ENCODE data around the gene GPR34.
A peak's percentile ranks its signal among the peaks of the same experiment; 100 is the strongest.

The GPR34 gene

DNA sequence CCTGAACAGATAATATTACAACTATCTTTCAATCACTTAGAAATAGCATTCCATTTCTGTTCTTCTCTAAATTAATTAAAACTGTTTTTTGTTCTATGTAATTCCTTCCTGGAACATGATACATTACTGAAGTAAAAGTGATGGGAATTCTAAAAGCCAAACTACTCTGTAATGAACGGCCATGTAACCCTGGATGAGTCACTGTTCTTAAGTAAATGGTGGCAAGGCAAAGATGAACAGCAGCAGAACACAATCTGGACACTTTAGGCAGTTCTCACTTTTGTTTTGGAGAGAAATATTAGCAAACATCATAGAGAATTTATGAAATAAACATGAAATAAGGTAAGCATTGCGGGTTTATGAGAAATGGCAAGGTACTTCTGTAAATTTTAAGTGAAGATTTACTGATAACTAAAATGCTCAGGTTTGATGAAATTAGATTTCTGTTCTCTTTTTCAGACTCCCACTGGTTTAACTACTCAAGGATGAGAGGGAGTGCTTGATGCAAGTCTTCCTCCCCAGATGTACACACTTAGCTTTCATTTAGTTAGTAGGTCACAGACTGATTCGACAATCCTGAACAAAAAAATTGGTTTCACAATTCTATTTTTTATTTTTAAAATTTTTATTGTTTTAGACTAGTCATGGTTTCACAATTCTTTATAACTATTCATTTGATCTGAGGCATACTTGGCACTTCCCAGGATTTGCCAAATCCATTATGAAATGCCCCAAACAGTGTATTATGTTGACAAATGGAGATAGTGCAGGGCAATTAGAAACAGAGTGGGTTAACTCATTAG is 34.2 kb downstream of the GPR34 start:
- Mint-ChIP-seq H3K4me1 (peaks cover 30% of the 10 kb centered on the region), H3K9me3 (no peaks in the 10 kb centered on the region), H3K36me3 (ENCODE audit: insufficient read depth) (peaks cover 6% of the 10 kb centered on the region), H3K27me3 (no peaks in the 10 kb centered on the region), H3K4me3 (no peak overlapping the region), H3K27ac (ENCODE audit: low read depth) (peak overlapping the region; percentile 52)
- ATAC-seq (replicated peaks; ENCODE audit: extremely low read depth, poor library complexity, severe bottlenecking) = no peak
- DNase-seq (ENCODE audit: low spot score in 2 of 2) = no peak

DNA sequence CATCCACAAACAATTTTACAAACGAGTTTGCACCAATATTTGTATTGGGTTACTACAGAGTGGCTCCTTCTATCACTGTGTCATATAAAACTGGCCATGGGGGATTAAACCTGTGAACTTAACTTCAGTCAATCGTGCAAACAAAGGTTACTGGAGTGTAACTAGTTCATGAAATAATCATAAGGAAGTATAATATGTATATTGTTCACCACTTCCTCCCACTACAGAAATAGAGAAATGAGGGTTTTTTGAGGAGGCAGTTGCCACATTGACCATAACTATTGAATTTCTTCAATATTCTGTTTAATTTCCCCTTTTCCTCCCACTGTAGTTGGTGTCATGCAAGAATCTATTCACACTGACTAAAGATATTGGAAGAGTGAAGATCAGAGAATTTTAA is 35.1 kb downstream of the GPR34 start, which contains the start of gene GPR82:
Gene GPR82 (plus strand): TSS at position 356 of the 400 bp plus-strand sequence. CDS start 2,846 bp downstream, outside the sequence.
- peaks cover 30% of the 10 kb centered on the region for H3K4me1 Mint-ChIP-seq
- peak; percentile 18 for ATAC-seq (replicated peaks; ENCODE audit: extremely low read depth, poor library complexity, severe bottlenecking)
- H3K27ac Mint-ChIP-seq (ENCODE audit: low read depth) = no peak within 1 kb of the TSS
- H3K4me3 Mint-ChIP-seq = no peak within 1 kb of the TSS
- peaks cover 6% of the 10 kb centered on the region for H3K36me3 Mint-ChIP-seq (ENCODE audit: insufficient read depth)
- no peak for DNase-seq (ENCODE audit: low spot score in 2 of 2)
- H3K9me3 Mint-ChIP-seq = no peaks in the 10 kb centered on the region
- H3K27me3 Mint-ChIP-seq = no peaks in the 10 kb centered on the region

DNA sequence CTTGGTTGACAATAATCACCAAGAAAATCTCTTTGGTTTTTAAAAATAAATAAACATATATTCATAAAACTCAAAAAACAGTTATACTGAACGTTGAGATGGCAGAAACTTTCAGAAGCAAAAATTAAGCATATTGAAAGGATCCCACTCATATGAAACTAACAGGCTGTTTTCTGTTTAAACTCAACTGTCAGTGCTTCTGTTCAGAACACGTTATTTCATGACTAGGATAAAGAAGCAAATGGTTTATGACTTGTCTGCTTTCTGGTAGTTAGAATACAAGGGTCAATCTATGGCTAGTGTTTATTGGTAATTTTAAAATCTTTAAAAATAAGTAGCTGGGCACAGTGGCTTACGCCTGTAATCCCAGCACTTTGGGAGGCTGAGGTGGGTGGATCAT is 39.4 kb downstream of the GPR34 start:
- H3K4me3 Mint-ChIP-seq = no peak overlapping the region
- no peak for DNase-seq (ENCODE audit: low spot score in 2 of 2)
- no peaks in the 10 kb centered on the region for H3K27me3 Mint-ChIP-seq
- ATAC-seq (replicated peaks; ENCODE audit: extremely low read depth, poor library complexity, severe bottlenecking) = no peak
- H3K9me3 Mint-ChIP-seq = no peaks in the 10 kb centered on the region
- peaks cover 7% of the 10 kb centered on the region for H3K36me3 Mint-ChIP-seq (ENCODE audit: insufficient read depth)
- H3K4me1 Mint-ChIP-seq = no peaks in the 10 kb centered on the region
- H3K27ac Mint-ChIP-seq (ENCODE audit: low read depth) = no peak overlapping the region

DNA sequence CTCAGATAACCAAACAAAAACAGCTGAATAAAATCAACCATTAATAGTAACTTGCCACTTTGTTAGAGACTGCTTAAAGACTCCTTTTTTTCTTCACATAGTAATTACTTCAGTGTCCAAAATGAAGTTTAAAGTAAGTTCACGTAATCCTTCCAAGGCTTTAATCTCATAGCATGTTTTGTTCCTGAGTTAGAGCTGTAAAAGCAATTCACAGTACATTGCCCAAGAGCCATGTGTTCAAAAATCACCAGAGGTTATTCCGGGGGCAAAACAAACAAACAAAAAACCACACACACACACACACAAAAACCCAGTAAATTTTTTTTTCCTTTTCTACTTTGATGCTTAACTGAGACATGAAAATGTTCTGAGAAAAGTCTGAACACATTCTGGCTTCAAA is 41.3 kb downstream of the GPR34 start:
- H3K9me3 Mint-ChIP-seq = no peaks in the 10 kb centered on the region
- ATAC-seq (replicated peaks; ENCODE audit: extremely low read depth, poor library complexity, severe bottlenecking) (no peak), DNase-seq (ENCODE audit: low spot score in 2 of 2) (no peak)
- no peak overlapping the region for H3K27ac Mint-ChIP-seq (ENCODE audit: low read depth)
- H3K27me3 Mint-ChIP-seq = no peaks in the 10 kb centered on the region
- peaks cover 7% of the 10 kb centered on the region for H3K4me1 Mint-ChIP-seq
- H3K36me3 Mint-ChIP-seq (ENCODE audit: insufficient read depth) = peaks cover 7% of the 10 kb centered on the region
- no peak overlapping the region for H3K4me3 Mint-ChIP-seq

DNA sequence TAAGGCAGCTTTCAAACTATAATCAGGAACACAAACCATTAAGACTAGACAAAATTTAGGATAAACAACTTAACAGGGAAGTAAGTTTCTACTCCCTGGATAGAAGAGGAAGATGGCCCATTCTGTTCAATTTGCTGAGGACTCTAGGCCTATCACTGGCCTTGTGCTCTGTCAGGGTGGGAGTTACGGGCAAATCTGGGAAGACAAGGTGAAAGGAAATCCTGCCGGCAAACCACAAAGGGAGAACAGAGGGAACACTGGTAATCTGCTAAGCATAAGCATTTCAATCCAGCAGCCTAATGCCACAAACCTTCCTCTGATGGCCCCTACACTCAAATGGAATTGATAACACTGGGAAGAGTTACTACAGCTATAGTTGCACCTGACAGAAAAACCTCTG is 43.5 kb downstream of the GPR34 start:
- DNase-seq (ENCODE audit: low spot score in 2 of 2) (no peak), ATAC-seq (replicated peaks; ENCODE audit: extremely low read depth, poor library complexity, severe bottlenecking) (no peak)
- Mint-ChIP-seq H3K36me3 (ENCODE audit: insufficient read depth) (peaks cover 10% of the 10 kb centered on the region), H3K4me3 (no peak overlapping the region), H3K4me1 (peaks cover 19% of the 10 kb centered on the region), H3K27me3 (no peaks in the 10 kb centered on the region), H3K27ac (ENCODE audit: low read depth) (no peak overlapping the region), H3K9me3 (no peaks in the 10 kb centered on the region)

DNA sequence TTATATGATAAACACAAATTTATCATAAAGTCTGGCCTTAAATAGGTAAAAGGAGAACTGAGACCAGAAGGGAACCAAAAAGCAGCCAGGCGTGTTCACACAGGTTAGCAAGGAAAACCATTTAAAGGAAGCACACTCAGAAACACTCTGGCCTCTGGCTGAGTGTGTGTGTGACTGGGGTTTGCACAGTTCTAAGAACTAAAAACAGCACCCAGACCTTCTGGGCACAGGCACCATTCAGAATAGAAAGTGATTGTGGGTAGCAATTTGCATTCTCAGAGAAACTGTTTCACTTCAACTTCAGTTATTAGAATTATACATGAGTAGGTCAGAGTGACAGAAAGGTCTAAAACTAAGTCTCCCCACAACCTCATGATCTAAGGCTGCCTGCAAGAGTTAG is 45.2 kb downstream of the GPR34 start:
- ATAC-seq (replicated peaks; ENCODE audit: extremely low read depth, poor library complexity, severe bottlenecking) = peak; percentile 48
- Mint-ChIP-seq H3K36me3 (ENCODE audit: insufficient read depth) (peaks cover 11% of the 10 kb centered on the region), H3K27me3 (no peaks in the 10 kb centered on the region), H3K4me1 (peaks cover 20% of the 10 kb centered on the region), H3K9me3 (no peaks in the 10 kb centered on the region), H3K27ac (ENCODE audit: low read depth) (peak overlapping the region; percentile 90), H3K4me3 (no peak overlapping the region)
- no peak for DNase-seq (ENCODE audit: low spot score in 2 of 2)

DNA sequence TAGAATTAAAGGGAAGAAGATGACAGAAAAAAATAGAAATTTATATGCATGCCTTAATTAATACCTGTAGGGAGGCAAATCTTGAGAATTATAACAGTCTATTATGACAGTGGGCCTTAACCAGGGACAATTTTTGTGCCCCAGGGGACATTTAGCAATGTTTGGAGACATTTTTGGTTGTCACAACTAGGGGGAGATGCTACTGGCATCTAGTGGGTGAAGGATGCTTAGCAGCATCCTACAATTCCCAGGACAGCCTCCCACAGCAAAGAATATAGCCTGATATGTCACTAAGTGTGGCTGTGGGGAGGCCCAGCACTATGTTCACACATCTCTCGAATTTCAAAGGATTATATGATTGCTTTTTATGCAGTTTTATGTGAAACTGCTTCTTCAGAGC is 45.8 kb downstream of the GPR34 start:
- DNase-seq (ENCODE audit: low spot score in 2 of 2) = no peak
- no peaks in the 10 kb centered on the region for H3K9me3 Mint-ChIP-seq
- H3K4me1 Mint-ChIP-seq = peaks cover 20% of the 10 kb centered on the region
- no peak overlapping the region for H3K4me3 Mint-ChIP-seq
- H3K27ac Mint-ChIP-seq (ENCODE audit: low read depth) = peak overlapping the region; percentile 90
- no peaks in the 10 kb centered on the region for H3K27me3 Mint-ChIP-seq
- peaks cover 11% of the 10 kb centered on the region for H3K36me3 Mint-ChIP-seq (ENCODE audit: insufficient read depth)
- ATAC-seq (replicated peaks; ENCODE audit: extremely low read depth, poor library complexity, severe bottlenecking) = peak; percentile 37

DNA sequence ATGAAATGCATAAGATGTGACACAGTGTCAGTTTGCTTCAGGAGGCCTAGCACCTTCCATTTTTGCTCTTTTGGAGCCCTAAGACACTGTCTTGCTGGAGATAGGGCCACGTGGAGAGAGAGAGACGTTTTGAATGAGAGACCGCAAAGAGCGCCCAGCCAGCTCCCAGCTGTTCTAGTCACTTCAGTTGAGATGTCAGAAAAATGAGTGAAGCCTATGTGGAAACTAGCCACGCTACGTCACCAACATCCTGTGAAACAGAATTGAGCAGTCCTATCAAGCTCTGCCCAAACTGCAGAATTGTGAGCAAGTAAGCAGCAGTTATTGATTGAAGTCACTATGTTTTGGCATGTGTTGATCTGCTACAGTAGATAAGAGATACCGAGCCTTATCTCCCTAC is 48.3 kb downstream of the GPR34 start:
- Mint-ChIP-seq H3K27me3 (no peaks in the 10 kb centered on the region), H3K27ac (ENCODE audit: low read depth) (peak overlapping the region; percentile 74), H3K4me3 (no peak overlapping the region), H3K4me1 (peaks cover 30% of the 10 kb centered on the region), H3K9me3 (no peaks in the 10 kb centered on the region), H3K36me3 (ENCODE audit: insufficient read depth) (peaks cover 7% of the 10 kb centered on the region)
- DNase-seq (ENCODE audit: low spot score in 2 of 2) = peak in 1 of 2 donors; percentile 21
- ATAC-seq (replicated peaks; ENCODE audit: extremely low read depth, poor library complexity, severe bottlenecking) = peak; percentile 80

DNA sequence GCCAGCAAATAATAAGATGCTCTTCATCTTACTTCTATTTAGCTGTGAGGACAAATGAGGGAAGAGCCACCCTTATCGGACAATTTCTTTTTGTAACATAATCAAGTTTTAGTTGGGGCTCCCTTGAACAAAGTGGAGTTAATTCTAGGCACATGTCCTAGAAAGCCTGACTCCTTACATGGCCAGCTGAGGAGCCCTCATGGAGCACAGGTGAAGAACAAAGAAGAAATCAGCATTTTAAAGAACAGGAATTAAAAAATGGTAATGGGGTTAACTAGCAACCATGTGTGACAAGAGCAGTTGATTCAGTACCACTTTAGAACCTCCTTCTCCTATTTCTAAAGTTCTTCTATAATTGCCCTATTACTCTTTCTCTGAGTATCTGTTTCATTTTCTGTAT is 51.1 kb downstream of the GPR34 start:
- Mint-ChIP-seq H3K27me3 (no peaks in the 10 kb centered on the region), H3K4me3 (no peak overlapping the region), H3K27ac (ENCODE audit: low read depth) (no peak overlapping the region), H3K4me1 (peaks cover 32% of the 10 kb centered on the region), H3K9me3 (no peaks in the 10 kb centered on the region), H3K36me3 (ENCODE audit: insufficient read depth) (peaks cover 12% of the 10 kb centered on the region)
- DNase-seq (ENCODE audit: low spot score in 2 of 2) (no peak), ATAC-seq (replicated peaks; ENCODE audit: extremely low read depth, poor library complexity, severe bottlenecking) (no peak)

All from central memory CD8-positive, alpha-beta T cell (primary cell).